Mesendoderm (in vitro differentiated cells): ENCODE results near the gene PCBP3.
A peak's percentile ranks its signal among the peaks of the same experiment; 100 is the strongest.
"Not testable (repeated sequence)": the region's sequence is repeated elsewhere in the genome, so short reads cannot be mapped to it uniquely, and the experiment has no call there.

Source experiments
- DNase-seq: peaks from one replicate; pipeline ENCODE4 v3.0.0; 2013
- H2AK5ac ChIP-seq: 2 replicates; pipeline ENCODE4 v1.6.1; 2013; ENCODE audit warnings: low read length, inconsistent platforms
- H2BK120ac ChIP-seq: 2 replicates; pipeline ENCODE4 v1.6.1; 2013; ENCODE audit warnings: low read depth, mild to moderate bottlenecking, low read length, moderate library complexity, mixed read lengths
- H2BK15ac ChIP-seq: replicated peaks from 2 replicates; pipeline ENCODE4 v1.6.1; 2013; ENCODE audit warnings: low read depth, mild to moderate bottlenecking, moderate library complexity
- H2BK5ac ChIP-seq: 2 replicates; pipeline ENCODE4 v1.6.1; 2013; ENCODE audit warnings: low read length, inconsistent platforms
- H3K18ac ChIP-seq: 2 replicates; pipeline ENCODE4 v1.6.1; 2013; ENCODE audit warnings: mild to moderate bottlenecking, low read length, mixed read lengths
- H3K23ac ChIP-seq: one replicate; pipeline ENCODE4 v1.6.1; 2013; ENCODE audit warnings: low read length
- H3K27ac ChIP-seq: 2 replicates; pipeline ENCODE4 v1.5.1; 2013; ENCODE audit warnings: low read depth, mild to moderate bottlenecking, inconsistent platforms, low read length, moderate library complexity
- H3K27me3 ChIP-seq: 2 replicates; pipeline ENCODE4 v1.6.1; 2013; ENCODE audit warnings: low read length, control low read depth, mild to moderate bottlenecking, inconsistent platforms; ENCODE audit not compliant: insufficient read depth, poor library complexity
- H3K36me3 ChIP-seq: 2 replicates; pipeline ENCODE4 v1.6.1; 2013; ENCODE audit warnings: low read length, inconsistent platforms; ENCODE audit not compliant: control insufficient read depth, insufficient read depth
- H3K4ac ChIP-seq: one replicate; pipeline ENCODE4 v1.6.1; 2013; ENCODE audit warnings: low read depth, mild to moderate bottlenecking, low read length, moderate library complexity
- H3K4me1 ChIP-seq: 2 replicates; pipeline ENCODE4 v1.6.1; 2013; ENCODE audit warnings: low read depth, low read length, inconsistent platforms; ENCODE audit not compliant: control insufficient read depth
- H3K4me2 ChIP-seq: 2 replicates; pipeline ENCODE4 v1.6.1; 2013; ENCODE audit warnings: low read length
- H3K4me3 ChIP-seq: 2 replicates; pipeline ENCODE4 v1.5.1; 2013; ENCODE audit warnings: mild to moderate bottlenecking, low read length
- H3K56ac ChIP-seq: one replicate; pipeline ENCODE4 v1.6.1; 2013; ENCODE audit warnings: low read length
- H3K79me1 ChIP-seq: 2 replicates; pipeline ENCODE4 v1.6.1; 2013; ENCODE audit warnings: low read length, inconsistent platforms
- H3K79me2 ChIP-seq: 2 replicates; pipeline ENCODE4 v1.6.1; 2013; ENCODE audit warnings: mild to moderate bottlenecking, low read length; ENCODE audit not compliant: control insufficient read depth, insufficient read depth
- H3K9ac ChIP-seq: 2 replicates; pipeline ENCODE4 v1.6.1; 2013; ENCODE audit warnings: low read length, inconsistent platforms
- H4K5ac ChIP-seq: one replicate; pipeline ENCODE4 v1.6.1; 2013; ENCODE audit warnings: low read length
- H4K8ac ChIP-seq: one replicate; pipeline ENCODE4 v1.6.1; 2013; ENCODE audit warnings: low read depth, mild to moderate bottlenecking, control low read depth, low read length, moderate library complexity
- WGBS: extraction: QIAGEN DNeasy Blood & Tissue Kit; methylation state at CpG from one replicate; pipeline ENCODE4 v1.1.7; 2013; ENCODE audit warnings: low lambda C conversion rate, missing lambda C conversion rate; ENCODE audit not compliant: insufficient coverage; ENCODE audit errors: extremely low coverage; 5-methylcytosine and 5-hydroxymethylcytosine counted together

PCBP3 gene

GRCh38 chr21:45617021-45617921 is 26.3 kb upstream of the PCBP3 start:
- peak overlapping the region; percentile 52 for H3K56ac ChIP-seq
- no peak overlapping the region for H2AK5ac ChIP-seq
- no peak overlapping the region for H3K18ac ChIP-seq
- H2BK120ac ChIP-seq = no peak overlapping the region
- H2BK15ac ChIP-seq = no peak overlapping the region
- H3K4me2 ChIP-seq = no peak overlapping the region
- H3K9ac ChIP-seq = no peak overlapping the region
- H2BK5ac ChIP-seq = no peak overlapping the region
- no peak overlapping the region for H3K4me3 ChIP-seq
- H3K36me3 ChIP-seq = no peaks in the 10 kb centered on the region
- no peaks in the 10 kb centered on the region for H3K27me3 ChIP-seq
- H3K79me1 ChIP-seq = no peaks in the 10 kb centered on the region
- H4K5ac ChIP-seq = no peak overlapping the region
- H3K27ac ChIP-seq = no peak overlapping the region
- no peak overlapping the region for H4K8ac ChIP-seq
- no peaks in the 10 kb centered on the region for H3K4me1 ChIP-seq
- WGBS = no CpG with 5 or more reads among the region's 19 CpGs
- H3K79me2 ChIP-seq = no peaks in the 10 kb centered on the region
- no peak for DNase-seq
- H3K4ac ChIP-seq = no peak overlapping the region
- peak overlapping the region; percentile 24 for H3K23ac ChIP-seq

DNA sequence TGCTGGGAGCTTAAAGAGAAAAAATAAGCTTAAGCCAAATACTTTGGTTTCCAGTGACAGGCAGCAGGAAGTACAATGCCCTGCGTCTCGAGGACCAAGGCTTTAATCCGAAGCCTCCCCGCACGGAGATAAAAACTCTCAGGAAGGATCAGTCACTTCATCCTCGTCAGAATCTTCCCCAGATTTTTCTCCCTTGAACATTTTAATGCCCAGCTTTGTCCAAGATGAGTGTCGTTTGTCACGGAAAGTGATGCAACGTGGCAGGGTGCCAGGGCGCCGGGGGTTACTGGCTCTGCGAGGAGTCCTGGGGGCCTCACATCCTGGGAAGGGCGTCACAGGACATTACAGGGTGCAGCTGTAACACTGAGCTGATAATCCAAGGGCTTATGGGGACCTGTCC is 25.2 kb upstream of the PCBP3 start:
- DNase-seq = no peak
- Histone ChIP-seq H3K79me1 (no peaks in the 10 kb centered on the region), H2BK5ac (no peak overlapping the region), H4K8ac (no peak overlapping the region), H3K36me3 (no peaks in the 10 kb centered on the region), H3K4me1 (no peaks in the 10 kb centered on the region), H3K4me2 (no peak overlapping the region), H2BK15ac (no peak overlapping the region), H3K56ac (no peak overlapping the region), H3K27me3 (no peaks in the 10 kb centered on the region), H2BK120ac (no peak overlapping the region), H4K5ac (no peak overlapping the region), H3K9ac (no peak overlapping the region), H3K79me2 (no peaks in the 10 kb centered on the region), H3K23ac (no peak overlapping the region), H2AK5ac (no peak overlapping the region), H3K18ac (no peak overlapping the region), H3K27ac (no peak overlapping the region), H3K4ac (no peak overlapping the region), H3K4me3 (no peak overlapping the region)
- no CpG with 5 or more reads among the region's 13 CpGs for WGBS

- Histone ChIP-seq H3K56ac (no peak overlapping the region), H2BK15ac (no peak overlapping the region), H3K4me3 (no peak overlapping the region), H3K4me1 (no peaks in the 10 kb centered on the region), H4K8ac (no peak overlapping the region), H3K27ac (no peak overlapping the region), H2BK5ac (no peak overlapping the region), H2AK5ac (no peak overlapping the region), H3K27me3 (no peaks in the 10 kb centered on the region), H3K23ac (no peak overlapping the region), H3K18ac (no peak overlapping the region), H3K9ac (no peak overlapping the region), H3K79me1 (no peaks in the 10 kb centered on the region), H3K4me2 (no peak overlapping the region), H3K79me2 (no peaks in the 10 kb centered on the region), H4K5ac (no peak overlapping the region), H2BK120ac (no peak overlapping the region), H3K36me3 (no peaks in the 10 kb centered on the region), H3K4ac (no peak overlapping the region)
- DNase-seq = no peak
- WGBS = no CpG with 5 or more reads among the region's 8 CpGs
Measured at GRCh38 chr21:45618846-45619485, 24.6 kb upstream of the PCBP3 start.

DNA sequence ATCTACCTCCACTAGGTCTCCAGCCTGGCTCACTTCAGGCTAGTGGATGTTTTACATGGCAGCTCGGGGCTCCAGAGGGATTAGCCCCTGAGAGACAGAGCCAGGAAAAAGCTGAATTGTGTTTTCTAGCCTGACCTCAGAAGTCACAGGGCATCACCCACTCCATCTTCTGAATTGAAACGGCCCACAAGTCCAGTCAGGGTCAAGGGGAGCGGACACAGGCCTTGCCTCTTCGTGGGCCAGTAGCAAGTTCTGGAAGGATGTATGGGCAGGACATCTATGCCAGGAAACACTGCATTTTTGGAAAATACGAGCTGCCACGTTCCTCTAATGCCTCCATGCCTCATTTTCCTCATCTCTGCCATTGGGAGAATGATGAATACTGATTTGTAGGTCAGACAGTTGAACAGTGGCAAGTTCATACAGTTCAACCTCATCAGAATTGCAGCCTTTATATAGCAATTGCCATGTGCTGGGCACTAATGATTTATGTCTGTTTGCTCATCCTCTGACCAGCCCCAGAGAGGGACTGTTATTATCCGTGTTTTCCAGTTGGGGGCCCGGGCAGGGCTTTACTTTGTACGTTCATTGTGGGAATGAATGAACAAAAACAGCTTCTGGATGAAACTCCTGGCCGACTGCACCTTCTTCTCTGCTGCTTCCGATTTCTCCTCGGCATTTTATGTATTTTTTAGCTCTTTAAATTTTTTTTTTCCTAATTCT is 23.2 kb upstream of the PCBP3 start:
- no peak overlapping the region for H3K23ac ChIP-seq
- no peak overlapping the region for H3K4ac ChIP-seq
- H3K18ac ChIP-seq = no peak overlapping the region
- H3K4me2 ChIP-seq = no peak overlapping the region
- H3K27ac ChIP-seq = no peak overlapping the region
- no peak overlapping the region for H4K5ac ChIP-seq
- no peaks in the 10 kb centered on the region for H3K27me3 ChIP-seq
- no peak overlapping the region for H3K4me3 ChIP-seq
- H3K9ac ChIP-seq = no peak overlapping the region
- H2BK15ac ChIP-seq = no peak overlapping the region
- DNase-seq = no peak
- no CpG with 5 or more reads among the region's 12 CpGs for WGBS
- no peak overlapping the region for H2BK5ac ChIP-seq
- H2BK120ac ChIP-seq = no peak overlapping the region
- no peak overlapping the region for H3K56ac ChIP-seq
- no peaks in the 10 kb centered on the region for H3K4me1 ChIP-seq
- H2AK5ac ChIP-seq = no peak overlapping the region
- H4K8ac ChIP-seq = no peak overlapping the region
- H3K36me3 ChIP-seq = no peaks in the 10 kb centered on the region
- H3K79me2 ChIP-seq = no peaks in the 10 kb centered on the region
- no peaks in the 10 kb centered on the region for H3K79me1 ChIP-seq

- H4K5ac ChIP-seq, DNase-seq: not testable (repeated sequence)
- WGBS = no CpG with 5 or more reads among the region's 10 CpGs
Measured at GRCh38 chr21:45621435-45622331, 21.8 kb upstream of the PCBP3 start.

More at GRCh38 chr21:45621435-45622331, 21.8 kb upstream of the PCBP3 start:
- H3K27ac ChIP-seq, H3K4ac ChIP-seq, H3K4me1 ChIP-seq, H3K4me3 ChIP-seq, H3K36me3 ChIP-seq, H4K8ac ChIP-seq, H3K18ac ChIP-seq, H3K79me1 ChIP-seq, H3K4me2 ChIP-seq, H3K9ac ChIP-seq, H2AK5ac ChIP-seq, H3K56ac ChIP-seq, H3K79me2 ChIP-seq, H3K27me3 ChIP-seq, H2BK5ac ChIP-seq, H3K23ac ChIP-seq, H2BK120ac ChIP-seq, H2BK15ac ChIP-seq: not testable (repeated sequence)
